Head of caudate nucleus (tissue), 42 donors: Measurements from ENCODE around the gene MISP3.

ENCODE experiments used
- DNase-seq, 42 donors: peaks; one replicate each; pipeline versions ENCODE4 v3.0.0 to v3.0.0-alpha.2; 2020 to 2021; ENCODE audit warnings: mixed read lengths in 7 of 42
- intact Hi-C: fragments of 100-400 bp; cut with DNase I; formaldehyde crosslinking; loops from one replicate; pipeline ENCODE4 v1.15.0; 2022

Gene MISP3

DNA sequence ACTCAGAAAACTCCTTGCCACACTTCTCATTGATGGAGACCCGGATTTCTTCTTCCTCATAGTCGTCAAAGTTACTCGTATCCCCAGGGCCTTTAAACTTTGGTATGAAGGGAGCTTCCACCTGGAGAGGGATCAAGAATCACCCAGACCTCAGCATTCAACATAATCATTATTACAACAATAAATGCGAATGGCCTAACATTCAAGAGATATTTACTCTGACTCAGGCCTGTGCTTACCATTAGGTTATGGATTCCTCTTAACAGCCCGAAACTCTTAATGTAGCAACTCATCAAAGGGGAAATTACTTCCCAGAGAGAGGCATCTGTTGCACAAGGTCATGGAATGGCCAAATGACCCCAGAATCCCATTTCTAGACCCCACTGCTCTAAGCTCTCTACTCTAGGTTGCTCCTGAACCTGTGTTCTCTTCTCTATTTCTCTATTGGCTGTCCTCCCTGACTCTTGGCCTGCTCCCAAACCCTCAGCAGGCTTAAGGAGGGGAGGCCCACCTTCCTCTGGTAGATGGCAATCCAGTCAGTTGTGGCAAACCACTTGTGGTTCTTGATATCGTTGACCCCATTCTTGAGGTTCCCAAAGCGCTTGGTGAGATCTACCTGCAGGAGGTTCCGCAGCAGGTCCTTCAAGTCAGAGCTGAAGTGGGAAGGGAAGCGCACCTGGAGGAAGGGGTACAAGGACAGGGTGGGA, 20.7 kb downstream of the MISP3 start:
- no peak for DNase-seq
- intact Hi-C loops = no loop called here

- intact Hi-C loops = no loop called here
These were observed 22.3 kb downstream of the MISP3 start for GRCh38 chr19:14094854-14095253.

GRCh38 chr19:14096272-14096992, 23.8 kb downstream of the MISP3 start:
- intact Hi-C loops = no loop called here
- no peak for DNase-seq

More at GRCh38 chr19:14094854-14095253, 22.3 kb downstream of the MISP3 start:
- no peak for DNase-seq

GRCh38 chr19:14097532-14098151, 25.1 kb downstream of the MISP3 start:
- no peak for DNase-seq
- intact Hi-C loops = no loop called here

DNA sequence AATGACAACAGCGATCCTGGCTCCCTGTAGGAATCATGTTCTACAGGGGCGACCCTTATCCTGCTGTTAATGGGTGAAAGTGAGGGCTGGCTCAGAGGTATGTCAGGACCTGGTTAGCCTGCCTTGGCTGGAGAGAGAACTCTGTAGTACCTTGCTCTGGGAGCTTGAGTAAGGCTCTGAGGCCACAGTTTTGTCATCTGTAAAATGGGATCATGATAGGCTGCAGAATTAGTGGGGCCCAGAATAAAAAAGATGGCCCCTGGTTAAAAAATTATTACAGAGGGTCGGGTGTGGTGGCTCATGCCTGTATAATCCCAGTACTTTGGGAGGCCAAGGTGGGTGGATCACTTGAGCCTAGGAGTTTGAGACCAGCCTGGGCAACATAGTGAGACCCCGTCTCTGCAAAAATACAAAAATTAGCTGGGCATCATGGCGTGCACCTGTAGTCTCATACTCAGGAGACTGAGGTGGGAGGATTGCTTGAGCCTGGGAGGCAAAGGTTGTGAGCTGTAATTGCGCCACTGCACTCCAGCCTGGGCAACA, 28.5 kb downstream of the MISP3 start:
- DNase-seq = no peak
- intact Hi-C loops = no loop called here

GRCh38 chr19:14102102-14102696, 29.6 kb downstream of the MISP3 start:
- intact Hi-C loops = no loop called here
- no peak for DNase-seq

- no peak for DNase-seq
- intact Hi-C loops = no loop called here
These were observed 30.2 kb downstream of the MISP3 start for GRCh38 chr19:14102756-14103155.

DNA sequence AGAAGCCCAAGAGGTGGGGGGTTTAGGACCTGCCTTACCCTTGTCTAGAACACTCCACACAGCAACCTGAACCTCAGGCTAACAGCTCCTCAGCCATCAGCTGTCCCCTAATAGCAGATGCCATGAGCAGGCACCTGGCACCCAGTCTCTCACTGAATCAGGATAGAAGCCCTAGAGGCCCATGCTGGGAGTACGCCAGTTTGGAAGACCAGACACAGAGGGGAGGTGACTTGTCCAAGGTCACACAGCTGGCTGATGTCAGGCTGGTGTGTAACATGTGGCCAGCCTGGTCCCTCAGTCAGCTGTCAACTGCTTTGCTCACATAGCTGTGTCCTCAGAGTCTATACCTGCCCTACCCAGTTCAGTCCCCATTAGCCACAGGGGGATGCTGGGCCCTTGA, 30.7 kb downstream of the MISP3 start:
- intact Hi-C loops = no loop called here
- no peak for DNase-seq

GRCh38 chr19:14105680-14106079, 33.1 kb downstream of the MISP3 start:
- intact Hi-C loops = no loop called here
- DNase-seq = no peak

GRCh38 chr19:14106840-14107239, 34.3 kb downstream of the MISP3 start:
- DNase-seq = no peak
- intact Hi-C loops = no loop called here

- DNase-seq = peak in 4 of 42 donors; percentile 13 to 63 (median 34)
- intact Hi-C loops = no loop called here
These were observed 35.2 kb downstream of the MISP3 start for GRCh38 chr19:14107581-14108461.

DNA sequence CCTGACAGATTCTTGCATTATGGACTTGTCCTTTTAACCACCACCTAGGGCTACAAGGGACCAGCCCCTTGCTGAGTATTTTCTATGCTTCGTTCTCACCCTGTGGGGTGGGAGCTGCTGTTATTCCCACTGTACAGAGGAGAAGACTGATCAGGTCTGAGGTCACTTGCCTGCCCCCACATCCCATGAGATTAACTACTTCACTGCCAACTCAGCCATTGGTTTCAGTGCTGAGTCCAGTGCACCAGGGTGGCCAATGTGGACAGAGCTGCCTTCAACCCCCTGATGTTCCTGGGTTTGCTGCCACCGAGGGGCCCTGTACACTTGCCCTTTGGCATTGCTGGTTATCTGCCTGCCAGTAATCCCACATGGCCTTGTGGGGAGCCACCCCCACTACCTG, 38.1 kb downstream of the MISP3 start:
- no peak for DNase-seq
- intact Hi-C loops = no loop called here

DNA sequence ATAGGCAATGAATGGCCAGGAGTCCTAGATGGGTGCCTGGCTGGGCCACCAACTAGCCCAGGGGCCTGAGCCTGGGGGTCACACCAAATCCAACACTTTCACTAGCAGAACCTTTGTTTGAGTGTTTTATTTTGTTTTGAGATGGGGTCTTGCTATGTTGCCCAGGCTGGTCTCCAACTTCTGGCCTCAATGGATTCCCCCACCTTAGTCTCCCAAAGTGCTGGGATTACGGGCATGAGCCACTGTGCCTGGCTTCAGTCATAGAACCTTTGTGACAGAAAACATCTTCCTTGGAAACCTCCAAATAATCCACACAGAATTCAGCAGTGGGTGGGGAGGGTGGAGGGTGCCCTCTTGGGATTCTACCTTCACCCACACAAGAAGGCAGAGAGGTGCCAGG, 38.9 kb downstream of the MISP3 start:
- DNase-seq = peak in 3 of 42 donors; percentile 44 to 63 (median 45)
- intact Hi-C loops = no loop called here

- no peak for DNase-seq
- intact Hi-C loops = no loop called here
These were observed 39.6 kb downstream of the MISP3 start for GRCh38 chr19:14112051-14112808.

GRCh38 chr19:14112809-14113385, 40.3 kb downstream of the MISP3 start:
- DNase-seq = no peak
- intact Hi-C loops = no loop called here

- intact Hi-C loops = no loop called here
- DNase-seq = peak in 7 of 42 donors; percentile 13 to 56 (median 31)
These were observed 41.3 kb downstream of the MISP3 start for GRCh38 chr19:14113762-14114414.

GRCh38 chr19:14114439-14114838, 41.9 kb downstream of the MISP3 start:
- intact Hi-C loops = no loop called here
- DNase-seq = no peak
